NCI-H2029 treated with DMSO at 0.1 percent for 48 hours (cell line): ENCODE results near the gene SPX.

Experiments used
- DNase-seq: peaks from one replicate; lab custom pipeline; 2025; lab: John Stamatoyannopoulos, UW

The SPX gene

GRCh38 chr12:21526053-21526452 lies at the start of gene SPX:
SPX (plus strand) TSS chr12:21526296; CDS start chr12:21526473, 177 bp downstream.
- no peak for DNase-seq

GRCh38 chr12:21476949-21477348 lies 49.1 kb upstream of the SPX start:
- no peak for DNase-seq

GRCh38 chr12:21478756-21479455 lies 47.2 kb upstream of the SPX start:
- DNase-seq: no peak

GRCh38 chr12:21483531-21483930 lies 42.6 kb upstream of the SPX start:
- DNase-seq: peak; percentile 70

GRCh38 chr12:21485998-21486397 lies 40.1 kb upstream of the SPX start:
- no peak for DNase-seq

- DNase-seq: no peak
These were observed 26.3 kb upstream of the SPX start for GRCh38 chr12:21499765-21500164.

- DNase-seq: peak; percentile 45
These were observed 25.3 kb upstream of the SPX start for GRCh38 chr12:21500786-21501257.

GRCh38 chr12:21501258-21502163 lies 24.6 kb upstream of the SPX start, which contains the start of the genes GOLT1B and RECQL:
GOLT1B (plus strand) TSS chr12:21501789; CDS start chr12:21501924, 135 bp downstream.
RECQL (minus strand) TSS chr12:21501635; CDS start chr12:21499570, 2,065 bp downstream.
- DNase-seq: peak; percentile 96

- DNase-seq: no peak
These were observed 24.0 kb upstream of the SPX start for GRCh38 chr12:21502164-21502496.

- DNase-seq: no peak
These were observed 23.2 kb upstream of the SPX start for GRCh38 chr12:21502872-21503271.

GRCh38 chr12:21505888-21506287 lies 20.2 kb upstream of the SPX start:
- DNase-seq: no peak

GRCh38 chr12:21507849-21508248 lies 18.2 kb upstream of the SPX start:
- no peak for DNase-seq

GRCh38 chr12:21509768-21510167 lies 16.3 kb upstream of the SPX start:
- DNase-seq: no peak

- DNase-seq: no peak
These were observed 9.8 kb upstream of the SPX start for GRCh38 chr12:21516281-21516680.

GRCh38 chr12:21518451-21518850 lies 7.6 kb upstream of the SPX start:
- DNase-seq: no peak

GRCh38 chr12:21521541-21521940 lies 4.6 kb upstream of the SPX start:
- no peak for DNase-seq

GRCh38 chr12:21523148-21523547 lies 2.9 kb upstream of the SPX start:
- no peak for DNase-seq

GRCh38 chr12:21526721-21527345 lies 737 bp downstream of the SPX start:
- peak; percentile 35 for DNase-seq

GRCh38 chr12:21527451-21528180 lies 1.5 kb downstream of the SPX start:
- DNase-seq: peak; percentile 47

- DNase-seq: no peak
These were observed 2.9 kb downstream of the SPX start for GRCh38 chr12:21528953-21529352.

GRCh38 chr12:21529456-21529855 lies 3.4 kb downstream of the SPX start:
- no peak for DNase-seq
